ENCODE data around the gene COL5A2. TPM values are rescaled to one million over a fixed set of nuclear protein-coding genes. Genes with fewer than 3 reads are reported as not detected.

The COL5A2 gene
- total RNA-seq, 1 donor from 2014 or later = 0.13 TPM

DNA sequence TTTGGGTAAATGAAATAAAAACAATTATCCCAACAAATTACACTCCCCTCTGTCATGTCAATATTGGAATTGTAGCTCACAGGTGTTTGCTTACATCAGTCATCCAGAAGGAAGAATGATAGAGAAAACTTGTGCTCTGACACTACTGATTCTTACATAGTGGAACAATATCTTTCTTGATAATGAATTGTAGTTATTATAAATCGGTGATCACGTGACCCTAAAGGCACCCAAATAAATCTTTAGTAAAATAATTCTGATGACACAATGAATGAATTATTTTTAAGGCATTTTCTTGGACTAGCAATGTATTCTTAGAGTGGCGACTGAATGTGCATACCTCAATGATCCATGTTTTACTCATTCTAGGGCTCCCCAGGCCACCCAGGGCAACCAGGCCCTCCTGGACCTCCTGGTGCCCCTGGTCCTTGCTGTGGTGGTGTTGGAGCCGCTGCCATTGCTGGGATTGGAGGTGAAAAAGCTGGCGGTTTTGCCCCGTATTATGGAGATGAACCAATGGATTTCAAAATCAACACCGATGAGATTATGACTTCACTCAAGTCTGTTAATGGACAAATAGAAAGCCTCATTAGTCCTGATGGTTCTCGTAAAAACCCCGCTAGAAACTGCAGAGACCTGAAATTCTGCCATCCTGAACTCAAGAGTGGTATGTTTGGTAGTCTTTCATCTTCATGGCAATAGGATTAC is 170.9 kb downstream of the COL5A2 start:
- ChIA-PET CTCF (no interaction called here), POLR2A (no interaction called here)
- ATAC-seq (ENCODE audit: low read depth) = no peak
- no peak overlapping the region for H3K4me3 Mint-ChIP-seq
- no peaks in the 10 kb centered on the region for H3K36me3 Mint-ChIP-seq (ENCODE audit: low read depth)
- H3K27me3 Mint-ChIP-seq = no peaks in the 10 kb centered on the region
- H3K4me1 Mint-ChIP-seq = no peaks in the 10 kb centered on the region
- intact Hi-C loops (cut with micrococcal nuclease) = no loop called here
- no peak for DNase-seq
- TF ChIP-seq, protein P1, sequence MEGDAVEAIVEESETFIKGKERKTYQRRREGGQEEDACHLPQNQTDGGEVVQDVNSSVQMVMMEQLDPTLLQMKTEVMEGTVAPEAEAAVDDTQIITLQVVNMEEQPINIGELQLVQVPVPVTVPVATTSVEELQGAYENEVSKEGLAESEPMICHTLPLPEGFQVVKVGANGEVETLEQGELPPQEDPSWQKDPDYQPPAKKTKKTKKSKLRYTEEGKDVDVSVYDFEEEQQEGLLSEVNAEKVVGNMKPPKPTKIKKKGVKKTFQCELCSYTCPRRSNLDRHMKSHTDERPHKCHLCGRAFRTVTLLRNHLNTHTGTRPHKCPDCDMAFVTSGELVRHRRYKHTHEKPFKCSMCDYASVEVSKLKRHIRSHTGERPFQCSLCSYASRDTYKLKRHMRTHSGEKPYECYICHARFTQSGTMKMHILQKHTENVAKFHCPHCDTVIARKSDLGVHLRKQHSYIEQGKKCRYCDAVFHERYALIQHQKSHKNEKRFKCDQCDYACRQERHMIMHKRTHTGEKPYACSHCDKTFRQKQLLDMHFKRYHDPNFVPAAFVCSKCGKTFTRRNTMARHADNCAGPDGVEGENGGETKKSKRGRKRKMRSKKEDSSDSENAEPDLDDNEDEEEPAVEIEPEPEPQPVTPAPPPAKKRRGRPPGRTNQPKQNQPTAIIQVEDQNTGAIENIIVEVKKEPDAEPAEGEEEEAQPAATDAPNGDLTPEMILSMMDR (IDR thresholded peaks at IDR 0.05) = no peak
- H3K9me3 Mint-ChIP-seq = no peaks in the 10 kb centered on the region
- no peak overlapping the region for H3K27ac Mint-ChIP-seq

DNA sequence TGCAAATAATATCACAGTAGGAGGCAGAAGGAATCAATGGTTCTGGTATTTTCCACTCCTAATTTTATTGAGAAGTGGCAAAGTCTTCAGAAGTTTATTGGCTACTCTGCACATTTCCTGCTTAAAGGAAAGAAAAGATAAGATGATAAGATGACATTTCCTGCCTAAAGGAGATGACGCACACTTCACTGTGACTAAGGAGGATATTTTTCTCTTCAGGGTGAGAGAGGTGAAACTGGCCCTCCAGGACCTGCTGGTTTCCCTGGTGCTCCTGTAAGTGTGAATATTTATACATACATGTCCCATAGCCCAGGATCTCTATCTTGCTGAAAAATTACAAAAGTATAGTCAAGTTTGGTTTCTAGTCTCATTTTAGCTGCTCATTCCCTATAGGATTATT is 177.5 kb downstream of the COL5A2 start:
- H3K4me1 Mint-ChIP-seq = no peaks in the 10 kb centered on the region
- ATAC-seq (ENCODE audit: low read depth) (no peak), DNase-seq (no peak)
- H3K9me3 Mint-ChIP-seq = no peaks in the 10 kb centered on the region
- H3K27ac Mint-ChIP-seq = no peak overlapping the region
- ChIA-PET CTCF (no interaction called here), POLR2A (no interaction called here)
- H3K27me3 Mint-ChIP-seq = no peaks in the 10 kb centered on the region
- TF ChIP-seq, protein P1 (IDR thresholded peaks at IDR 0.05) = no peak
- intact Hi-C loops (cut with micrococcal nuclease) = no loop called here
- no peak overlapping the region for H3K4me3 Mint-ChIP-seq
- no peaks in the 10 kb centered on the region for H3K36me3 Mint-ChIP-seq (ENCODE audit: low read depth)

DNA sequence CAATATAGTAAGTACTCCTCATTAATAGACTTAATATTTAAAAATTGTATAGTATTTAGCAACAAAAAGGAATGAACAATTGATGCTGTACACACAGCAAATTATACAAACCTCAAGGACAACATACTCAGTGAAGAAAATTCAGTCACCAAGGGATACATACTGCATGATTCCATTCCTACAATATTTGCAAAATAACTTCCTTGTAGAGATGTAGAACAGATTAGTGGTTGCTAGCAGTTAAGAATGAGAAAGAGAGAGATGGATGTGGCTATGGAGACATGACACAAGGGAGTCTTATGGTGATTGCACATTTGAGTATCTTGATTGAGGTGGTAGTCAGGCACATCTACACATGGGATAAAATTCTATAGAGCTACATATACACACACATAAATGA is 179.3 kb downstream of the COL5A2 start:
- CTCF ChIA-PET = no interaction called here
- no peak overlapping the region for H3K4me3 Mint-ChIP-seq
- no peaks in the 10 kb centered on the region for H3K4me1 Mint-ChIP-seq
- intact Hi-C loops (cut with micrococcal nuclease) = no loop called here
- DNase-seq (no peak), ATAC-seq (ENCODE audit: low read depth) (no peak)
- TF ChIP-seq, protein P1 (IDR thresholded peaks at IDR 0.05) = no peak
- H3K36me3 Mint-ChIP-seq (ENCODE audit: low read depth) = no peaks in the 10 kb centered on the region
- H3K27me3 Mint-ChIP-seq = no peaks in the 10 kb centered on the region
- POLR2A ChIA-PET = no interaction called here
- H3K27ac Mint-ChIP-seq = no peak overlapping the region
- H3K9me3 Mint-ChIP-seq = no peaks in the 10 kb centered on the region

DNA sequence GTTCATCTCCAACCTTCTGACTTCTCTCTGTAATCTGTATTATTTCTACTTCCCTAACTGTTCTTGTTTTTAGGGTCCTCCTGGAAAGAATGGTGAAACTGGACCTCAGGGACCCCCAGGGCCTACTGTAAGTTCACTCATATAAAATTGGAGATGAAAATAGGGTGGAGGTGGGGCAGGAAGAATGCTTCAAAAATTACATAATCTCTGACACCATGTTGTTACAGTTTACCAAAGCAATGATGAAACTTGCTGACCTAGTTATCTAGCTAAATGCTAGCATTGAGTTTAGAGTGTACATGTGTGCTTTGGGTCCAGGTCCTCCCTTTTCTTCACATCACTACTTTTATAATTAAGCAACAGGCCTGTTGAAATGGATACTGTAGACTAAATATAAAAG is 182.3 kb downstream of the COL5A2 start:
- ChIA-PET CTCF (no interaction called here), POLR2A (no interaction called here)
- ATAC-seq (ENCODE audit: low read depth) = no peak
- Mint-ChIP-seq H3K9me3 (no peaks in the 10 kb centered on the region), H3K27ac (no peak overlapping the region), H3K36me3 (ENCODE audit: low read depth) (no peaks in the 10 kb centered on the region), H3K4me1 (no peaks in the 10 kb centered on the region), H3K4me3 (no peak overlapping the region), H3K27me3 (no peaks in the 10 kb centered on the region)
- no peak for DNase-seq
- TF ChIP-seq, protein P1 (IDR thresholded peaks at IDR 0.05) = no peak
- intact Hi-C loops (cut with micrococcal nuclease) = no loop called here

DNA sequence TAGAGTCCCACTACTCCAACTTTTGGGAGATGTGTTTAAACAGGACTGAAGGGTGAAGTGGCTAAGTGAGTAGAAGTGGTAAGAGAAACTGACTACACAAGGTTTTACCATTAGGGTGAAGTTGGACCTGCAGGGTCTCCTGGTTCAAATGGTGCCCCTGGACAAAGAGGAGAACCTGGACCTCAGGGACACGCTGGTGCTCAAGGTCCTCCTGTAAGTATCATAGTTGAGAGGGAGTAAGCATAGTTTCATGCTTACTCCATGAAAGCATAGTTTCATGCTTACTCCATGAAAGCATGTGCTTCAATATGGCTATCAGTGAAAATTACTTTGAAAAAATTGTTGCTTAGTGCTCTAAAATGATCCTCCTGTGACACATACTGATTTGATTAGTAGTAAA is 186.3 kb downstream of the COL5A2 start:
- DNase-seq (no peak), ATAC-seq (ENCODE audit: low read depth) (no peak)
- Mint-ChIP-seq H3K4me3 (no peak overlapping the region), H3K27ac (no peak overlapping the region), H3K27me3 (no peaks in the 10 kb centered on the region), H3K4me1 (no peaks in the 10 kb centered on the region), H3K36me3 (ENCODE audit: low read depth) (no peaks in the 10 kb centered on the region), H3K9me3 (no peaks in the 10 kb centered on the region)
- ChIA-PET CTCF (no interaction called here), POLR2A (no interaction called here)
- TF ChIP-seq, protein P1 (IDR thresholded peaks at IDR 0.05) = no peak
- intact Hi-C loops (cut with micrococcal nuclease) = no loop called here

All from activated B cell treated with CpG ODN at 0.5 μM for 24 hours (primary cell).